C4-2B (cell line): ENCODE data around the gene ITGA6.

Experiments used
- CTCF ChIP-seq: fragments of 450-650 bp; conservative IDR thresholded peaks from 2 replicates; pipeline ENCODE4 v1.5.1; 2017; ENCODE audit warnings: mild to moderate bottlenecking
- ZFX ChIP-seq: fragments of 450-650 bp; IDR thresholded peaks from 2 replicates; pipeline ENCODE4 v1.6.1; 2017

DNA sequence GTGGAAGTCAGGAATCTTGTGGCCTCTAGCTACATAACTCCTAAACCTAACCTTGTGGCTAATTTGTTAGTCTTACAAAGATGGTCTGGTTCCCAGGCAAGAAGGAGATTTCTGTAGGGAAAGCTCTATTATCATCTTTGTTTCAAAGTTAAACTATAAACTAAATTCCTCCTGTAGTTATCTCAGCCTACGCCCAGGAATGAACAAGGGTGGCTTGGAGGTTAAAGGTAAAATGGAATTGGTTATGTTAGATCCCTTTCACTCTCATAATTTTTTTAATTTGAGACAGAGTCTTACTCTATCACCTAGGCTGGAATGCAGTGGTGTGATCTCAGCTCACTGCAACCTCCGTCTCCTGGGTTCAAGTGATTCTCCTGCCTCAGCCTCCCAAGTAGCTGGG is 103.9 kb downstream of the ITGA6 start:
- TF ChIP-seq CTCF (no peak), ZFX (no peak)
